Activated CD8-positive, alpha-beta T cell treated with anti-CD3 and anti-CD28 coated beads, Interleukin-2, amount 10 ng/mL, durations not matched to agents 7 days and 5 days (primary cell): ENCODE data around the gene RPL7A. TPM values are rescaled to one million over a fixed set of nuclear protein-coding genes. Genes with fewer than 3 reads are reported as not detected.

Experiments used
- ATAC-seq: fragments of 150-1000 bp; cut with Tn5 transposase; one replicate; pipeline ENCODE4 v1.10.0; 2021; ENCODE audit warnings: moderate library complexity
- CTCF ChIA-PET: fragments of 350-600 bp; sonication (Branson Sonifier 250); formaldehyde crosslinking; loops from one replicate; lab custom pipeline; 2021; ENCODE audit warnings: antibody characterized with exemption; lab: Charles Lee
- POLR2A ChIA-PET: fragments of 350-600 bp; sonication (Branson Sonifier 250); formaldehyde crosslinking; loops from one replicate; lab custom pipeline; 2021; ENCODE audit warnings: antibody characterized with exemption; lab: Charles Lee
- DNase-seq: peaks from one replicate; pipeline ENCODE4 v3.0.0-alpha.2; 2020
- H3K27ac Mint-ChIP-seq: one replicate; pipeline ENCODE4 v1.8.0; 2021; ENCODE audit warnings: mild to moderate bottlenecking, mixed read lengths
- H3K27me3 Mint-ChIP-seq: one replicate; pipeline ENCODE4 v1.8.0; 2021; ENCODE audit warnings: low read depth, mixed read lengths
- H3K36me3 Mint-ChIP-seq: one replicate; pipeline ENCODE4 v1.8.0; 2021; ENCODE audit warnings: low read depth, mixed read lengths
- H3K4me1 Mint-ChIP-seq: one replicate; pipeline ENCODE4 v1.8.0; 2021; ENCODE audit warnings: low read depth, mixed read lengths
- H3K4me3 Mint-ChIP-seq: one replicate; pipeline ENCODE4 v1.8.0; 2021; ENCODE audit warnings: mild to moderate bottlenecking, mixed read lengths
- H3K9me3 Mint-ChIP-seq: one replicate; pipeline ENCODE4 v1.8.0; 2022; ENCODE audit warnings: mixed read lengths; ENCODE audit not compliant: insufficient read depth
- total RNA-seq, 2 experiments: library from RNA; stranded (reverse); gene quantifications; one replicate each; pipeline ENCODE4 v1.2.3, GENCODE V29; 2021

RPL7A gene
- total RNA-seq, 2 experiments from 2014 or later = 1,894 to 1,933 TPM

- Mint-ChIP-seq H3K27me3 (no peaks in the 10 kb centered on the region), H3K4me1 (peaks cover 40% of the 10 kb centered on the region), H3K9me3 (no peaks in the 10 kb centered on the region), H3K27ac (peak overlapping the region; percentile 82), H3K4me3 (no peak overlapping the region), H3K36me3 (peaks cover 68% of the 10 kb centered on the region)
- ATAC-seq = no peak
- ChIA-PET POLR2A (interaction anchor here (1.7 to 8.7 kb wide), 2 partner anchors 9 to 14 kb away, joined by 4 to 160 read pairs; no protein-coding TSS in a partner anchor), CTCF (interaction anchor here (1.2 to 1.6 kb wide), 3 partner anchors 10 to 126 kb away, joined by 4 to 16 read pairs (median 4); no protein-coding TSS in a partner anchor)
- no peak for DNase-seq
Measured at GRCh38 chr9:133360400-133361393, 12.7 kb downstream of the RPL7A start.

GRCh38 chr9:133361507-133362092 is 13.6 kb downstream of the RPL7A start:
- peak overlapping the region; percentile 82 for H3K27ac Mint-ChIP-seq
- CTCF ChIA-PET = interaction anchor here (0.5 to 1.3 kb wide), 3 partner anchors 9 to 27 kb away, joined by 3 to 5 read pairs (median 3); no protein-coding TSS in a partner anchor
- H3K27me3 Mint-ChIP-seq = no peaks in the 10 kb centered on the region
- H3K4me1 Mint-ChIP-seq = peaks cover 45% of the 10 kb centered on the region
- peaks cover 77% of the 10 kb centered on the region for H3K36me3 Mint-ChIP-seq
- DNase-seq = no peak
- ATAC-seq = no peak
- H3K9me3 Mint-ChIP-seq = no peaks in the 10 kb centered on the region
- H3K4me3 Mint-ChIP-seq = no peak overlapping the region
- POLR2A ChIA-PET = interaction anchor here (0.5 to 8.7 kb wide), 4 partner anchors 8 to 29 kb away, joined by 4 to 160 read pairs (median 9); no protein-coding TSS in a partner anchor

- DNase-seq (no peak), ATAC-seq (no peak)
- Mint-ChIP-seq H3K36me3 (peaks cover 84% of the 10 kb centered on the region), H3K4me3 (no peak overlapping the region), H3K27me3 (no peaks in the 10 kb centered on the region), H3K27ac (peak overlapping the region; percentile 82), H3K9me3 (no peaks in the 10 kb centered on the region), H3K4me1 (peaks cover 43% of the 10 kb centered on the region)
- POLR2A ChIA-PET = interaction anchor here (0.9 to 2.0 kb wide), 5 partner anchors 9 to 16 kb away, joined by 3 to 14 read pairs (median 4); partner anchors contain the start of gene STKLD1
- CTCF ChIA-PET = interaction anchor here (0.8 to 1.3 kb wide), 4 partner anchors 8 to 42 kb away, joined by 3 to 5 read pairs (median 4); no protein-coding TSS in a partner anchor
Measured at GRCh38 chr9:133362359-133363044, 14.5 kb downstream of the RPL7A start.

GRCh38 chr9:133366435-133366834 is 18.4 kb downstream of the RPL7A start:
- ChIA-PET POLR2A (interaction anchor here (1.3 to 11.5 kb wide), 3 partner anchors 9 to 23 kb away, joined by 3 to 160 read pairs (median 5); partner anchors contain the start of genes SURF1 and SURF2), CTCF (interaction anchor here (0.9 to 1.7 kb wide), 3 partner anchors 9 to 219 kb away, joined by 3 to 4 read pairs (median 3); no protein-coding TSS in a partner anchor)
- no peaks in the 10 kb centered on the region for H3K27me3 Mint-ChIP-seq
- H3K4me1 Mint-ChIP-seq = peaks cover 53% of the 10 kb centered on the region
- H3K9me3 Mint-ChIP-seq = no peaks in the 10 kb centered on the region
- no peak for ATAC-seq
- H3K4me3 Mint-ChIP-seq = no peak overlapping the region
- no peak for DNase-seq
- H3K36me3 Mint-ChIP-seq = peaks cover 83% of the 10 kb centered on the region
- H3K27ac Mint-ChIP-seq = peak overlapping the region; percentile 14

GRCh38 chr9:133367221-133367620 is 19.2 kb downstream of the RPL7A start:
- H3K36me3 Mint-ChIP-seq = peaks cover 82% of the 10 kb centered on the region
- H3K27me3 Mint-ChIP-seq = no peaks in the 10 kb centered on the region
- H3K9me3 Mint-ChIP-seq = no peaks in the 10 kb centered on the region
- POLR2A ChIA-PET = interaction anchor here (11.5 kb wide), 1 partner anchor 10 kb away, joined by 160 read pairs; the partner anchor contains the start of genes SURF1 and SURF2
- DNase-seq (no peak), ATAC-seq (no peak)
- H3K4me1 Mint-ChIP-seq = peaks cover 57% of the 10 kb centered on the region
- peak overlapping the region; percentile 22 for H3K27ac Mint-ChIP-seq
- CTCF ChIA-PET = interaction anchor here (1.3 kb wide), 1 partner anchor 10 kb away, joined by 3 read pairs; no protein-coding TSS in a partner anchor
- H3K4me3 Mint-ChIP-seq = no peak overlapping the region

GRCh38 chr9:133367778-133368177 is 19.8 kb downstream of the RPL7A start:
- CTCF ChIA-PET = no interaction called here
- H3K4me3 Mint-ChIP-seq = no peak overlapping the region
- peaks cover 62% of the 10 kb centered on the region for H3K4me1 Mint-ChIP-seq
- no peak for DNase-seq
- no peaks in the 10 kb centered on the region for H3K9me3 Mint-ChIP-seq
- no peak for ATAC-seq
- POLR2A ChIA-PET = interaction anchor here (1.1 to 11.5 kb wide), 2 partner anchors 11 to 20 kb away, joined by 9 to 160 read pairs; partner anchors contain the start of genes MED22, RPL7A, SURF1 and SURF2
- H3K36me3 Mint-ChIP-seq = peaks cover 84% of the 10 kb centered on the region
- no peak overlapping the region for H3K27ac Mint-ChIP-seq
- H3K27me3 Mint-ChIP-seq = no peaks in the 10 kb centered on the region

- POLR2A ChIA-PET = interaction anchor here (1.1 to 11.5 kb wide), 2 partner anchors 11 to 20 kb away, joined by 9 to 160 read pairs; partner anchors contain the start of genes MED22, RPL7A, SURF1 and SURF2
- Mint-ChIP-seq H3K36me3 (peaks cover 83% of the 10 kb centered on the region), H3K27ac (peak overlapping the region; percentile 96), H3K9me3 (no peaks in the 10 kb centered on the region), H3K4me1 (peaks cover 68% of the 10 kb centered on the region), H3K4me3 (peak overlapping the region; percentile 99), H3K27me3 (no peaks in the 10 kb centered on the region)
- ATAC-seq (no peak), DNase-seq (no peak)
- CTCF ChIA-PET = interaction anchor here (0.7 kb wide), 1 partner anchor 20 kb away, joined by 3 read pairs; the partner anchor contains the start of genes MED22 and RPL7A
Measured at GRCh38 chr9:133368249-133368881, 20.3 kb downstream of the RPL7A start.

- ChIA-PET CTCF (interaction anchor here (0.6 to 3.8 kb wide), 5 partner anchors 21 to 118 kb away, joined by 4 to 21 read pairs (median 7); partner anchors contain the start of genes MED22 and RPL7A), POLR2A (interaction anchor here (0.6 to 11.5 kb wide), 3 partner anchors 12 to 188 kb away, joined by 3 to 192 read pairs (median 160); partner anchors contain the start of genes MED22, RPL7A, SURF1 and SURF2)
- Mint-ChIP-seq H3K4me3 (peak overlapping the region; percentile 99), H3K4me1 (peaks cover 74% of the 10 kb centered on the region), H3K27ac (peak overlapping the region; percentile 96), H3K36me3 (peaks cover 78% of the 10 kb centered on the region), H3K27me3 (no peaks in the 10 kb centered on the region), H3K9me3 (no peaks in the 10 kb centered on the region)
- DNase-seq = no peak
- no peak for ATAC-seq
Measured at GRCh38 chr9:133369422-133369821, 21.4 kb downstream of the RPL7A start.

- DNase-seq (no peak), ATAC-seq (no peak)
- peaks cover 81% of the 10 kb centered on the region for H3K36me3 Mint-ChIP-seq
- CTCF ChIA-PET = interaction anchor here (0.6 to 3.8 kb wide), 9 partner anchors 18 to 226 kb away, joined by 4 to 29 read pairs (median 7); partner anchors contain the start of genes MED22 and RPL7A
- H3K27me3 Mint-ChIP-seq = no peaks in the 10 kb centered on the region
- H3K27ac Mint-ChIP-seq = peak overlapping the region; percentile 96
- no peaks in the 10 kb centered on the region for H3K9me3 Mint-ChIP-seq
- POLR2A ChIA-PET = interaction anchor here (0.6 to 11.5 kb wide), 4 partner anchors 13 to 189 kb away, joined by 3 to 192 read pairs (median 83); partner anchors contain the start of genes MED22, RPL7A, SURF1 and SURF2
- peaks cover 74% of the 10 kb centered on the region for H3K4me1 Mint-ChIP-seq
- peak overlapping the region; percentile 99 for H3K4me3 Mint-ChIP-seq
Measured at GRCh38 chr9:133369933-133370332, 21.9 kb downstream of the RPL7A start.

GRCh38 chr9:133370685-133371084 is 22.7 kb downstream of the RPL7A start:
- ATAC-seq (peak; percentile 46), DNase-seq (peak; percentile 82)
- no peaks in the 10 kb centered on the region for H3K9me3 Mint-ChIP-seq
- H3K27ac Mint-ChIP-seq = peak overlapping the region; percentile 96
- peak overlapping the region; percentile 99 for H3K4me3 Mint-ChIP-seq
- H3K27me3 Mint-ChIP-seq = no peaks in the 10 kb centered on the region
- H3K4me1 Mint-ChIP-seq = peaks cover 70% of the 10 kb centered on the region
- POLR2A ChIA-PET = interaction anchor here (1.2 to 11.5 kb wide), 11 partner anchors 8 to 338 kb away, joined by 3 to 192 read pairs (median 4); partner anchors contain the start of genes MED22, RPL7A, SURF1 and SURF2
- CTCF ChIA-PET = interaction anchor here (0.6 to 5.3 kb wide), 20 partner anchors 8 to 348 kb away, joined by 3 to 54 read pairs (median 6); partner anchors contain the start of genes MED22, REXO4, RPL7A and SURF1
- peaks cover 76% of the 10 kb centered on the region for H3K36me3 Mint-ChIP-seq
